Measurements from ENCODE around the gene KCNJ8.
"Not testable (repeated sequence)": the region's sequence is repeated elsewhere in the genome, so short reads cannot be mapped to it uniquely, and the experiment has no call there.

The KCNJ8 gene

DNA sequence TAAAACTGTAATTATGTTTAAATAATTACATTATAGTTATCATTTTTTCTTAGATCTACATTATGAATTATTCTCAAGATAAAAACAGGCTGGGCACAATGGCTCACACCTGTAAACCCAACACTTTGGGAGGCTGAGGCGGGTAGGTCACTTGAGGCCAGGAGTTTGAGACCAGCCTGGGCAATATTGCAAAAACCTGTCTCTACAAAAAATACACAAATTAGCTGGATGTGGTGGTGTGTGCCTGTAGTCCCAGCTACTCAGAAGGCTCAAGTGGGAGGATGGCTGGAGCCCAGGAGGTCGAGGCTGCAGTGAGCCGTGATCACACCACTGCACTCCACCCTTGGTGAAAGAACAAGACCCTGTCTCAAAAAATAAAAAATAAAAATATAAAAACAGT, 40.3 kb upstream of the KCNJ8 start:
- TF ChIP-seq, protein P1, sequence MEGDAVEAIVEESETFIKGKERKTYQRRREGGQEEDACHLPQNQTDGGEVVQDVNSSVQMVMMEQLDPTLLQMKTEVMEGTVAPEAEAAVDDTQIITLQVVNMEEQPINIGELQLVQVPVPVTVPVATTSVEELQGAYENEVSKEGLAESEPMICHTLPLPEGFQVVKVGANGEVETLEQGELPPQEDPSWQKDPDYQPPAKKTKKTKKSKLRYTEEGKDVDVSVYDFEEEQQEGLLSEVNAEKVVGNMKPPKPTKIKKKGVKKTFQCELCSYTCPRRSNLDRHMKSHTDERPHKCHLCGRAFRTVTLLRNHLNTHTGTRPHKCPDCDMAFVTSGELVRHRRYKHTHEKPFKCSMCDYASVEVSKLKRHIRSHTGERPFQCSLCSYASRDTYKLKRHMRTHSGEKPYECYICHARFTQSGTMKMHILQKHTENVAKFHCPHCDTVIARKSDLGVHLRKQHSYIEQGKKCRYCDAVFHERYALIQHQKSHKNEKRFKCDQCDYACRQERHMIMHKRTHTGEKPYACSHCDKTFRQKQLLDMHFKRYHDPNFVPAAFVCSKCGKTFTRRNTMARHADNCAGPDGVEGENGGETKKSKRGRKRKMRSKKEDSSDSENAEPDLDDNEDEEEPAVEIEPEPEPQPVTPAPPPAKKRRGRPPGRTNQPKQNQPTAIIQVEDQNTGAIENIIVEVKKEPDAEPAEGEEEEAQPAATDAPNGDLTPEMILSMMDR (IDR thresholded peaks at IDR 0.05; ENCODE audit: insufficient read depth, low read length, missing control alignments): no peak
- no peak for DNase-seq (ENCODE audit: low read depth, low spot score)
- H3K4me3 ChIP-seq (ENCODE audit: low read depth, low read length): no peak overlapping the region
- POLR2A ChIA-PET: no interaction called here
- CTCF ChIA-PET: no interaction called here

DNA sequence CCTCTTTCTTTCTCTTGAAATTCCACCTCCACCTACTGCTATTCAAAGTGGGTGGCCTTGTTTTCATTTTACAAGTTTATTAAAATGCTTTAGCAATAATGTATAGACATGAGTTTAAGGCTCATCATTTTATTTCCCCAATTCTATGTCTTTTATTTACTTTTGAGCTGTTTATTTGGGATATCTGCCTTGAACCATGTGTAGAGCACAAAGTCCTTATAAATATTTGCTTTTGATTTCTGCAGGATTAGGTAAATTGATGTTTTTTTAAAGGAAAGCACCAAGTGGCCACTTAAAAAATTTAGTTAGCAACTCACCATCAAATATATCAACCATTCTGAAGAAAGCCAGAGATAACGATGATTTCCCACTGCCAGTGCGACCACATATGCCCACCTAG, 39.8 kb upstream of the KCNJ8 start:
- ChIA-PET POLR2A (no interaction called here), CTCF (no interaction called here)
- DNase-seq (ENCODE audit: low read depth, low spot score): no peak
- TF ChIP-seq, protein P1 (IDR thresholded peaks at IDR 0.05; ENCODE audit: insufficient read depth, low read length, missing control alignments): no peak
- H3K4me3 ChIP-seq (ENCODE audit: low read depth, low read length): no peak overlapping the region

DNA sequence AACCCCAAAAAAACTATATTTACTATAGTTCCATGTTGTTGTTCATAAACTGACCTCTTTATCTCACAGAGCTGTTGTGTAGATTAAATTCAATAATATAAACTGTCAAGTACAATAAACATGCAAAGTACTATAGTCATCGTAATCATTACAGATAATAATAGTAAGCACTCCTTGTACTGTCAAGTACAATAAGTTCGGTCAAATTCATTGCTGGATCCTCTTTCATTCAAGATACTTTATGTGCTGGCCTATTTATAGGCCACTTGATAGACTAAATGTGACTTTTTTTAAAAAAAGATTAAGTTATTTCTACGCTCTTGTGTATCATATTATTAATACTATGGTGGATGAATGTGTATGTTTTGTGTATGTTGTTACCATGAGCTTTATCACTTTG, 39.2 kb upstream of the KCNJ8 start:
- ChIA-PET CTCF (no interaction called here), POLR2A (no interaction called here)
- TF ChIP-seq, protein P1 (IDR thresholded peaks at IDR 0.05; ENCODE audit: insufficient read depth, low read length, missing control alignments): no peak
- no peak for DNase-seq (ENCODE audit: low read depth, low spot score)
- no peak overlapping the region for H3K4me3 ChIP-seq (ENCODE audit: low read depth, low read length)

DNA sequence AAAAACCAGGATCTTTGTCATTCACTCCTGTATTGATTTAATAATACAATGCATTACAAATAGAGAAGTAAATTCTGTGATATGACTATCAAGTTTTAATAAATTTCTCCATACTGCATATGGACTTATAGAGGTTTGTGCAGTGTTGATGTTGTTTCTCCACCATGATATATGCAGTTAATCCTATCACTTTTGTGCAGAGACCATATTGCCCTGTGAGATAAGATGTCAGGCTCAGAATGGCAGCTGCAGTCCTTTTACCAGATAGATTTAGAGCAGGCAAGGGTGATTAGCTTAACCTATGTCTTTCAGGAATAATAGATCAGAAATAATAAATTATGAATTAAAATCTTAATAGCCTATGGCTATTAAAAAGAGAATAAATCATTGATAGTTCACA, 38.6 kb upstream of the KCNJ8 start:
- no peak for DNase-seq (ENCODE audit: low read depth, low spot score)
- TF ChIP-seq, protein P1 (IDR thresholded peaks at IDR 0.05; ENCODE audit: insufficient read depth, low read length, missing control alignments): no peak
- ChIA-PET CTCF (no interaction called here), POLR2A (no interaction called here)
- H3K4me3 ChIP-seq (ENCODE audit: low read depth, low read length): no peak overlapping the region

DNA sequence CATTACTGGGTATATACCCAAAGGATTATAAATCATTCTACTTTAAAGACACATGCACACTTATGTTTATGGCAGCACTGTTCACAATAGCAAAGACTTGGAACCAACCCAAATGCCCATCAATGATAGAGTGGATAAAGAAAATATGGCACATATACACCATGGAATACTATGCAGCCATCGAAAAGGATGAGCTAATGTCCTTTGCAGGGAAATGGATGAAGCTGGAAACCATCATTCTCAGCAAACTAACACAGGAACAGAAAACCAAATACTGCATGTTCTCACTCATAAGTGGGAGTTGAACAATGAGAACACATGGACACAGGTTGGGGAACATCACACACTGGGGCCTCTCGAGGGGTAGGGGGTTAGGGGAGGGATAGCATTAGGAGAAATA, 37.8 kb upstream of the KCNJ8 start:
- CTCF ChIA-PET; H3K4me3 ChIP-seq (ENCODE audit: low read depth, low read length); POLR2A ChIA-PET; DNase-seq (ENCODE audit: low read depth, low spot score): not testable (repeated sequence)

DNA sequence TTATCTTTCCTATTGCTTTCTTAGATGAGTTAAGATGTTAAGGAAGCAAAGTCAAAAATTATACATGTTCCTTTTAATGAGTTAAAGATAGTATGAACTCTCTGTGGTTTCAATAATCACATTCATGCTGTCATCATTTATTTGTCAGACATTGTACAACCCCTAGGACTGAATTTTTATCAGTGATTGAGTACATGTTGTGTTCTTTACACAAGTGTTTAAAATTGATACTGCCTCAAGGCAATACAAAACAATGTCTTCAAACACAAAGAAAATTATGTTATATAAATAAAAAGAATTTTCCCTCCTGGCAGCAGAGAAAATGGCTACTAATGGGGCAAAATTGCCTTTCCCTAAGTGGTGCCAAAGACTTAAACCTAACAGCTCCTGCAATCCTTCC, 34.6 kb upstream of the KCNJ8 start:
- TF ChIP-seq, protein P1 (IDR thresholded peaks at IDR 0.05; ENCODE audit: insufficient read depth, low read length, missing control alignments): no peak
- DNase-seq (ENCODE audit: low read depth, low spot score): no peak
- POLR2A ChIA-PET: no interaction called here
- H3K4me3 ChIP-seq (ENCODE audit: low read depth, low read length): no peak overlapping the region
- CTCF ChIA-PET: no interaction called here

DNA sequence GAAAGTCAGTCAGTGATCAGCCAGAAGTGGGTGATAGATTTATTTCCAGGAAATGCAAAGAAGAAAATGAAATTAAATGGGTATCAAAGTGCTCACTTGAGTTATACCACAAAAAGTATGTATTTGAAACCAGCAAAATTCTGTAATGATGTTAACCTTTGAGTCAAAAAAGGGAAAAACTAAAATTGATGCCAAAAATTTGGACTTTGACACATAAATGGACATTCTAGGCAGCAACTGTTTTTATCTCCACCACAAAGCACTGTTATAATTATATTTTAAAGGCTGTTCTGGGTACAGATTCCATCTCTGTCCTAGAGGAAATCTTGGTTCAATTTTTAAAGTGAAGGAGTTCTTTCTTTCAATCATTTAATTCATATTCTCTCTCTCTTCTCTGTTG, 31.7 kb upstream of the KCNJ8 start:
- TF ChIP-seq, protein P1 (IDR thresholded peaks at IDR 0.05; ENCODE audit: insufficient read depth, low read length, missing control alignments): no peak
- no peak for DNase-seq (ENCODE audit: low read depth, low spot score)
- no peak overlapping the region for H3K4me3 ChIP-seq (ENCODE audit: low read depth, low read length)
- ChIA-PET CTCF (no interaction called here), POLR2A (no interaction called here)
